Measurements from ENCODE around the gene FOCAD. TPM values are rescaled to one million over a fixed set of nuclear protein-coding genes. Genes with fewer than 3 reads are reported as not detected.

FOCAD gene
- total RNA-seq, 1 donor from 2014 or later, result 48.2 TPM

DNA sequence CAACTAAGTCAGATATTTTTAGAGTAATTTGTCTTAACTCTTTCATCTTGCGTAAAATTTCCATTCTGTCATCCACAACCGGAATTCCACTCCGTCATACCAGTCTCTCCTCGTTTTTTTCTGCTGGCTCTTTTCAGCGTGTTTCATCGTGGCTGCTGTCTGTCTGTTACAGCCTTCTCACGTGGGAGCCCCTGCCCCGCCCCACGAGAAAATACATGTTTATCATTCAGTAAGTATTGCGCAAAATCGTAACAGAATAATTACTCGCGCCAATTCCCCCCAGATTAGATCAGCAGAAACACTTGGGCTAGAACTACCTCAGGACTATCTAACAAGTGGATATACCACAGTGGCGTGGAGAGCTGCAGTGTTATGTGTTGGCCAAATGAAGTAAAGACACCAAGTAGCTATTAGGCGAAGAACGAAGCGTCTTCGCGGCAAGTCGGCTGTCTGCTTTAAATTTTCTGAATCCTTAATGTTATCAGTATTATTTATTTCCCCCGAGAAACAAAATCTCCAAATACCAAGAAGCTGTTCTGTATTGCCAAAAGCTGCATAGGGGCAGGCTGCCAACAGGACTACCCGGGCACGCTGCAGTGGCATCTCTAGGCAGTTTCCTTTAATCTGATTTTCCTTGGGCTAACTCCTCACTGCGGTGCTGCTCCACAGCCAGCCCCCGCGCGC lies 566 bp upstream of the FOCAD start:
- H3K4me3 Mint-ChIP-seq (ENCODE audit: unreplicated experiment), result peak overlapping the region; percentile 79
- TF ChIP-seq CTCF (IDR thresholded peaks at IDR 0.05; ENCODE audit: insufficient read depth, low read depth, low read length) (no peak), EZH2 (IDR thresholded peaks at IDR 0.05; ENCODE audit: insufficient read depth, low read length) (no peak)
- peak overlapping the region; percentile 35 for H3K27ac ChIP-seq (ENCODE audit: low read depth, low read length)
- peak overlapping the region; percentile 95 for H3K9ac ChIP-seq (ENCODE audit: low read length)
- H3K9me3 ChIP-seq (ENCODE audit: insufficient read depth, low read depth, low read length), result no peaks in the 10 kb centered on the region
- H2AFZ ChIP-seq (ENCODE audit: low read depth, low read length), result peak overlapping the region; percentile 59
- peak overlapping the region; percentile 89 for H3K4me2 ChIP-seq (ENCODE audit: low read length)
- H3K27me3 Mint-ChIP-seq (ENCODE audit: low read depth, unreplicated experiment), result no peaks in the 10 kb centered on the region
- peaks cover 23% of the 10 kb centered on the region for H4K20me1 ChIP-seq (ENCODE audit: insufficient read depth, low read length)
- H3K27ac Mint-ChIP-seq (ENCODE audit: unreplicated experiment), result peak overlapping the region; percentile 21
- DNase-seq (ENCODE audit: low read depth) (peak; percentile 72), FAIRE-seq (no peak)
- peaks cover 15% of the 10 kb centered on the region for H3K4me1 Mint-ChIP-seq (ENCODE audit: low read depth, unreplicated experiment)
- no peaks in the 10 kb centered on the region for H3K9me3 Mint-ChIP-seq (ENCODE audit: unreplicated experiment)
- H3K27me3 ChIP-seq (ENCODE audit: insufficient read depth, low read length), result no peaks in the 10 kb centered on the region
- peaks cover 42% of the 10 kb centered on the region for H3K79me2 ChIP-seq (ENCODE audit: insufficient read depth, low read length)
- H3K36me3 ChIP-seq (ENCODE audit: insufficient read depth, low read length), result no peaks in the 10 kb centered on the region
- peaks cover 16% of the 10 kb centered on the region for H3K4me1 ChIP-seq (ENCODE audit: insufficient read depth, low read length)
- peak overlapping the region; percentile 82 for H3K4me3 ChIP-seq (ENCODE audit: insufficient read depth, low read depth, low read length)
- no peaks in the 10 kb centered on the region for H3K36me3 Mint-ChIP-seq (ENCODE audit: low read depth, unreplicated experiment)

GRCh38 chr9:20684875-20685696 lies 1.0 kb downstream of the FOCAD start:
- no peak for FAIRE-seq
- no peaks in the 10 kb centered on the region for H3K9me3 ChIP-seq (ENCODE audit: insufficient read depth, low read depth, low read length)
- peak overlapping the region; percentile 89 for H3K4me2 ChIP-seq (ENCODE audit: low read length)
- Mint-ChIP-seq H3K9me3 (ENCODE audit: unreplicated experiment) (no peaks in the 10 kb centered on the region), H3K4me1 (ENCODE audit: low read depth, unreplicated experiment) (peaks cover 6% of the 10 kb centered on the region), H3K27ac (ENCODE audit: unreplicated experiment) (peak overlapping the region; percentile 86), H3K36me3 (ENCODE audit: low read depth, unreplicated experiment) (no peaks in the 10 kb centered on the region), H3K27me3 (ENCODE audit: low read depth, unreplicated experiment) (no peaks in the 10 kb centered on the region), H3K4me3 (ENCODE audit: unreplicated experiment) (peak overlapping the region; percentile 84)
- peaks cover 38% of the 10 kb centered on the region for H4K20me1 ChIP-seq (ENCODE audit: insufficient read depth, low read length)
- peak overlapping the region; percentile 87 for H3K27ac ChIP-seq (ENCODE audit: low read depth, low read length)
- DNase-seq (ENCODE audit: low read depth), result peak; percentile 66
- peak overlapping the region; percentile 79 for H2AFZ ChIP-seq (ENCODE audit: low read depth, low read length)
- H3K4me1 ChIP-seq (ENCODE audit: insufficient read depth, low read length), result peaks cover 9% of the 10 kb centered on the region
- peaks cover 58% of the 10 kb centered on the region for H3K79me2 ChIP-seq (ENCODE audit: insufficient read depth, low read length)
- peak overlapping the region; percentile 82 for H3K4me3 ChIP-seq (ENCODE audit: insufficient read depth, low read depth, low read length)
- H3K27me3 ChIP-seq (ENCODE audit: insufficient read depth, low read length), result no peaks in the 10 kb centered on the region
- H3K9ac ChIP-seq (ENCODE audit: low read length), result peak overlapping the region; percentile 95
- H3K36me3 ChIP-seq (ENCODE audit: insufficient read depth, low read length), result no peaks in the 10 kb centered on the region
- TF ChIP-seq CTCF (IDR thresholded peaks at IDR 0.05; ENCODE audit: insufficient read depth, low read depth, low read length) (no peak), EZH2 (IDR thresholded peaks at IDR 0.05; ENCODE audit: insufficient read depth, low read length) (no peak)
